Activated CD8-positive, alpha-beta memory T cell treated with anti-CD3 and anti-CD28 coated beads, Interleukin-2, amount 50 U/mL, for 48 hours (primary cell): ENCODE measurements around the gene MS4A3.
"Not testable (repeated sequence)": the region's sequence is repeated elsewhere in the genome, so short reads cannot be mapped to it uniquely, and the experiment has no call there.

ENCODE experiments used
- DNase-seq: peaks from one replicate; pipeline ENCODE4 v3.0.0-alpha.2; 2020

Gene MS4A3, protein sequence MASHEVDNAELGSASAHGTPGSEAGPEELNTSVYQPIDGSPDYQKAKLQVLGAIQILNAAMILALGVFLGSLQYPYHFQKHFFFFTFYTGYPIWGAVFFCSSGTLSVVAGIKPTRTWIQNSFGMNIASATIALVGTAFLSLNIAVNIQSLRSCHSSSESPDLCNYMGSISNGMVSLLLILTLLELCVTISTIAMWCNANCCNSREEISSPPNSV

DNA sequence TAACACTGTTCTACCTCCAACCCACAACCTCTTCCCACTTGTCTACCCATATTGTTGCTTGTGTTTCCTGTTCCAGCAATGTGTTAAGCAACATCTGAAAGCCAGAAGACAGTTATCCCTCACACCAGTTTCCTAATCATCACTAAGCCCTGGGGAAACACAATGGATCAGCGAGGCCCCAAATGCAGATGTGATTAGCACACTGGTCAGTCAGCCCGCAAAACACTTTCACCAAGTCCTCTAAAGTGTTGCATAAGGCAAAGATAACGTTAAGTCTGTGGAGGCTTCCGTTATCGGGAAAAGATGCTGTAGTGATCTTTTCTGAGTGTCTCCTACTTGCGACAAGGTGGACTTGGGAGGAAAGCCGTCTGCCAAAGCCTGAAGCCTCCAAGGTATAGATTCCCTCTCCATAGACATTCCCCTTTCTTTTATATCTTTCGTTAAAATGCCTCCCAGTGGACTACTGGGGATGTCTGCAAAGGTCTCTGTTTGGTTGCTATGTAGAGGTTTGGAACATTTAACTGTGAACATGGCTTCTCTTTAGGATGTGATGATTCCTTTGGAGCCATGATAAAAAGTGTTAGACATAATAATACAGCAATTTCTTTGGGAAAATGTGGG, at the start of gene MS4A3:
MS4A3 (plus strand) TSS at position 317 of the 621 bp plus-strand sequence. CDS start 4,496 bp downstream, outside the sequence.
- DNase-seq = no peak

DNA sequence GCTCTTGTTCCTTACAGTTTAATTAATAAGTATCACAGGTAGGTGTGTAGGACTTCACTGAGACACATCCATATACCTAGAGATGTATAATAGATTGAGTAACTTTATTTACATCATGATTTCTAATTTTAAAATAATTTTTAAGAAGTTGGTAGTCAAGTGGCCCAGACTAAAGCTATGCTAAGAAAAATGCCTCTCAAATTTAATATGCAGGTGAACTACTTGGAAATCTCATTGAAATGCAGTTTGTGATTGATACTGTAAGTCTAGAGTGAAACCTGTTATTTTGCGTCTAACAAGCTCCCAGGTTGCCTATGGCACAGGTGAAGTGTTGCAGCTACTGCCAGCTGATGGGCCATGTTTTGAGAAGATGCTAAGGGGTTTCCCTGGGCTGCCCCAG, 39.6 kb upstream of the MS4A3 start, which contains the start of gene OOSP4B:
OOSP4B (plus strand) TSS at position 301 of the 400 bp plus-strand sequence.
- DNase-seq = no peak

DNA sequence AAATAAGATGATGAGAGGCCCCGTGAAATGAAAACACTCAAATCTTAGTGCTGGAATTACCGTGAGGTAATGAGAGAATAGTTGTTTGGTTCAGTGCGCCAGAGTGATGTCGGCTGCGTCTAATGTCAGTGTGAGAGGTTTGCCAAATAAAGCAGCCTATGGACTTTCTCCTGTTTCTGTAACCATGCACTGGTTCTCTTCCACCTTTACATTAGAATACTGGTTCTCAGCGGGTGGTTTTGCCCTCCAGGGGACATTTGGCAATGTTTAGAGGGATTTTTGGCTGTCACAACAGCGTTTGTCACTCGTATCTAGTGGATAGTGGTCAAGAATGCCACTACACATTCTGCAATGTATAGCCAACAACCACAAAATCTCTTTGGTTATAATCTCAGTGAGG, 38.4 kb upstream of the MS4A3 start:
- no peak for DNase-seq

DNA sequence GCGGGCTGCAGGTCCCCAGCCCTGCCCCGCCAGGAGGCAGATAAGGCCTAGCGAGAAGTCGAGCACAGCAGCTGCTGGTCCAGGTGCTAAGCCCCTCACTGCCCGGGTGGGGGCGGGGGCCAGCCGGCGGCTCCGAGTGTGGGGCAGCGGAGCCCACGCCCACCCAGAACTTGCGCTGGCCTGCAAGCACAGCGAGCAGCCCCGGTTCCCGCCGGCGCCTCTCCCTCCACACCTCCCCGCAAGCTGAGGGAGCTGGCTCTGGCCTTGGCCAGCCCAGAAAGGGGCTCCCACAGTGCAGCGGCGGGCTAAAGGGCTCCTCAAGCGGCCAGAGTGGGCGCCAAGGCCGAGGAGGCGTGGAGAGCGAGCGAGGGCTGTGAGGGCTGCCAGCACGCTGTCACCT, 36.1 kb upstream of the MS4A3 start:
- DNase-seq = not testable (repeated sequence)

DNA sequence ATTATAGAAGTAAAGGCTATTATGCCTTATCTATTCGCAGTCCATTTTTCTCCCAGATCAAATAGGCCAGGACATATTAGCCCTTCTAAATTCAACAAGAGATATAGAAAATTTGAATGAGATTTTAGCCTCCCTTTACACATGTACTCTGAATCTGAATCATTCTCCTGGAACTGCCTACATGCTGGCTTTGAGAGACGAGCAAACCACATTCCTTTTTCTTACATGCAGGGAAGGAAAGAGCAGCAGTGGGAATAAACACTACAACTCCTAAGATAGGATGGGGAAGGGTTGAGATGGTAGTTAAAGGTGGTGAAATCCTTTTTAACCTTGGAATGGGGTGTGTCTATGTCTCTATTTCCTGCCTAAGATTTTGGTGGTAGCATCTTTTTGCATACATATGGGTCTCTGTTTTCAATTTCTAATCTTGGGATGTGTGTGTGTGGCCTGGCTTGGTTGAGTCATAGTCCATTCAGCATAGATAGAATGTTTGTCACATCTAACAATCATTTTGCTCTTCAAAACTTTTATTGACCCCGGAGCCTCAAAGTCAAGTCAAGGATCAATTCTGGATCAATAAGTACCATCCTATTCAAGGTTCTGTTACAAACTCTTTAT, 27.3 kb upstream of the MS4A3 start:
- no peak for DNase-seq

DNA sequence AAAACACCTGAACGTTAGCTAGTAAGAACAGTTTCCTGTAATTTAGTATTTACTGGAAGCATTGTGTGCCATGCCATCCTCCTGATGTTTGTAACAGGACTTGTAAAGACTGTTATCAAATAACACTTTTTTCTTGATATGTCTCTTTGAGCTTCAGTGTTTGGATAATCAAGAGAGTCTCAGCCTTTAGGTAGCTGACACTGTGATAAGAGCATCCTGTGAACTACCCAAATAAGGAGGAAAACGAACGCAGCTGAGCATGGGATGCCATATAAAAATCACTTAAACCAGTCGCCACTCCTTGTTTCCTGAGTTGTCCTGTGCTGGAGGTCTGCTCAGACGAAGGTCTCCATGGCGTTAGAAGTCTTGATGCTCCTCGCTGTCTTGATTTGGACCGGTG, 16.4 kb upstream of the MS4A3 start, which contains the start of gene OOSP2:
OOSP2 (plus strand) TSS at position 301 of the 400 bp plus-strand sequence; CDS start at position 352, 51 bp downstream.
- DNase-seq = no peak

DNA sequence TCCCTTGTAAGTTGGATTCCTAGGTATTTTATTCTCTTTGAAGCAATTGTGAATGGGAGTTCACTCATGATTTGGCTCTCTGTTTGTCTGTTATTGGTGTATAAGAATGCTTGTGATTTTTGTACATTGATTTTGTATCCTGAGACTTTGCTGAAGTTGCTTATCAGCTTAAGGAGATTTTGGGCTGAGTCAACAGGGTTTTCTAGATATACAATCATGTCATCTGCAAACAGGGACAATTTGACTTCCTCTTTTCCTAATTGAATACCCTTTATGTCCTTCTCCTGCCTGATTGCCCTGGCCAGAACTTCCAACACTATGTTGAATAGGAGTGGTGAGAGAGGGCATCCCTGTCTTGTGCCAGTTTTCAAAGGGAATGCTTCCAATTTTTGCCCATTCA, 6.0 kb upstream of the MS4A3 start:
- DNase-seq = not testable (repeated sequence)

DNA sequence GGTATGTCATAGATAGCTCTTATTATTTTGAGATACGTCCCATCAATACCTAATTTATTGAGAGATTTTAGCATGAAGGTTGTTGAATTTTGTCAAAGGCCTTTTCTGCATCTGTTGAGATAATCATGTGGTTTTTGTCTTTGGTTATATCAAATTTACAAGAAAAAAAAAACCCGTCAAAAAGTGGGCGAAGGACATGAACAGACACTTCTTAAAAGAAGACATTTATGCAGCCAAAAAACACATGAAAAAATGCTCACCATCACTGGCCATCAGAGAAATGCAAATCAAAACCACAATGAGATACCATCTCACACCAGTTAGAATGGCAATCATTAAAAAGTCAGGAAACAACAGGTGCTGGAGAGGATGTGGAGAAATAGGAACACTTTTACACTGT, 5.6 kb upstream of the MS4A3 start:
- DNase-seq = not testable (repeated sequence)

DNA sequence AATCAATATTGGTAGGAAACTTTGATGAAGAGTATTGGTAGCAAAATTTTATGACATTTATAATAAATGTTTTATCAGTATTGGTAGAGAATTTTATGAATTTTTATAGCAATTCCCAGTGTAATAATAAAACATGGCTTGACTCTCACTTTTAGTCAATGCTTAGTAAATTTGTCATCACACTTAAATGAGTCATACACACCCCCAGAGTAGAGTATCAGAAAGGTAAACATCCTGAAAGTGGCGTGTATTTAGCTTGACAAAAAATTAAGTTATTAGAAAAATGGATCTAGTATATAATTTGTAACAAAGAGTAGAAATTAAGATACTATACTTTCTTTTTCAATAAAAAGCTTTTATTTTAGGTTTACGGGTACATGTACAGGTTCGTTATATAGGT, 2.6 kb downstream of the MS4A3 start:
- DNase-seq = no peak

DNA sequence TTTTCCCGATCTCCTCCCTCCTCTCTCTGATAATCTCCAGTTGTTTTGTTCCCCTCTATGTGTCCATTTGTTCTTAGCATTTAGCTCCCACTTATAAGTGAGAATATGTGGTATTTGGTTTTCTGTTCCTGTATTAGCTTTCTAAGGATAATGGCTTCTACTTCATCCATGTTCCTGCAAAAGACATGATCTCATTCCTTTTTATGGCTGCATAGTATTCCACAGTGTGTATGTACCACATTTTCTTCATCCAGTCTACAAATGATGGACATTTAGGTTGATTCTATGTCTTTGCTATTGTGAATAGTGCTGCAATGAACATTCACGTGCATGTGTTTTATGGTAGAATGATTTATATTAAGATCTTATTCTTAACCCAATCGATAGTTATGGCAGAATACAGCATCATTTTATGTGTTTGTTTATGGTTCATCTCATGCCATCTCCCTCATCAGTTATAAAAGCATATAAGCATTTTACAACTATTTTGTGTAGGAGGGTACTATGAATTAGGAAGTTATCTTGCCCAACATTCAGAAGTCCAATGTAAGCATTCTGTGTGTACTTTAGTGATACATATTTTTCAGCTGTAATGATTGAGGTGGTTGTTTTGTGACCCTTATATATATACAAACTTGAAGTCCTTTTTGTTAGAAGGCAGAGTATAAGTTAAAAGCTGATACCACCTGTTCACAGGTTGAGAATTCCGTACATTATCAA, 3.2 kb downstream of the MS4A3 start:
- no peak for DNase-seq

DNA sequence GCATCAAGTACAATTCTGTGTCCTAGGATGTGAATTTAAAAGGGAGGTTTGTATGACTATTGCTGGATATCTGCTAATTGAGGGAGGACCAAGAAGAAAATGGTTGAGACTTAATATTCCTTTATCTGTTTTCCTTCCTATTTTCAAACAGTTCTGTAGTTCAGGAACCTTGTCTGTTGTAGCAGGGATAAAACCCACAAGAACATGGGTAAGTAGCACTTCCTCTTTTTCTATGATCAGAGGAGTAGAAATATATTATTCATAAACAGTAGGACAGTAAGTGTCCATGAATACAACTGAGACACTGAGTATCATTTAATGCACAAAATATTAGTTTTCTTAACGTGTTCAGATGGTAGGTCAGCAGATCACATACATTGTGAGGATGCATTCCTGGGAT, 7.6 kb downstream of the MS4A3 start:
- DNase-seq = no peak

DNA sequence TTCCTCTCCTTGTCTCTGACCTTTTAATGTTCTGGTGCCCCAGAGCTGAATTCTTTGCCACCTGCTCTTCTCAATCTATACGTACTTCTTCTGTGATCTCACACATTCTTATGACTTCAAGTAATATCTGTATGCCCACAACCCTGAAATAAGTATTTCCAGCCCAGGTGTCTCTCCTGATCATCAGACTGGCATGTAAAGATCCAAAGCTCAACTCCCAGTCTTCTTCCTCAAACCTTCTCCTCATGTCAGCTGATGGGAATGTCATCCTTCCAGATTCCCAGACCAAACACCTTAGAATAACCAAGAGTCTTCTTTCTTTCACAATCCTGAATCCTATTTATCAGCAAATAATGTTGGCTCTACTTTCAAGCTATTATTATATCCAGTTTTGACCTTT, 9.3 kb downstream of the MS4A3 start:
- DNase-seq = no peak

DNA sequence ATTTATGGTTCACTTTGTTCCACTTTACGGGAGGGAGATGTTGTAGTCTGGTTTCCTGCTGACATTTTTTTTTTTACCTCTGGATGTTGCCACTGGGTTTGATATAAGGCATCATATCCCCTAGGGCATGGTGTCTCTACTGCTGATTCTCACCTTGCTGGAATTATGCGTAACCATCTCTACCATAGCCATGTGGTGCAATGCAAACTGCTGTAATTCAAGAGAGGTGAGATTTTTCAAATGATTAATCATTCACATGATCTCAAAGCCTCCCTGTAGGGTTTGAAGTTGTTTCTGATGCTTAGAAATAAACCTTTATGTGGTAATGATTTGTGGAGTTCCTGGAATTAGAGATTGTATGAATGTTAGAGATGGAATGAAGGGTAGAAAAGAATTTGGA, 13.0 kb downstream of the MS4A3 start:
- no peak for DNase-seq

DNA sequence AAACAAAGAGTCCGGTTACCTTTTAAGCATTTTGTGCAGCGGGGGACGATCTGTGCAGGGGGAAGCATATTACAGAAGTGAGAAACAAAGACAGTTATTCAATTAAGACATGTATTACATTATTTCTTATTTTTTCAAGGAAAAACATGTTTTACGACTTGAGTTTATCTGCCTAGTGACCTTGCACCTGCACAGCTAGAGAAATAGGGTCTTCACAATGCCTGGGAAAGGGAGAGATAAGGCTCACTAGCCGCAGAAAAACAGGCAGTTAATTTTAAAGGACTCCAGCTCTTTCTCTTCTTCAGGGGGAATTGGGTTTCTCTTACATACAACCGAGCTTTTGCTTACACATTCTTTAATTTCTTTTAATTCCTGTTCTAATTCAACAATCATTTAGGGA, 15.2 kb downstream of the MS4A3 start:
- not testable (repeated sequence) for DNase-seq

DNA sequence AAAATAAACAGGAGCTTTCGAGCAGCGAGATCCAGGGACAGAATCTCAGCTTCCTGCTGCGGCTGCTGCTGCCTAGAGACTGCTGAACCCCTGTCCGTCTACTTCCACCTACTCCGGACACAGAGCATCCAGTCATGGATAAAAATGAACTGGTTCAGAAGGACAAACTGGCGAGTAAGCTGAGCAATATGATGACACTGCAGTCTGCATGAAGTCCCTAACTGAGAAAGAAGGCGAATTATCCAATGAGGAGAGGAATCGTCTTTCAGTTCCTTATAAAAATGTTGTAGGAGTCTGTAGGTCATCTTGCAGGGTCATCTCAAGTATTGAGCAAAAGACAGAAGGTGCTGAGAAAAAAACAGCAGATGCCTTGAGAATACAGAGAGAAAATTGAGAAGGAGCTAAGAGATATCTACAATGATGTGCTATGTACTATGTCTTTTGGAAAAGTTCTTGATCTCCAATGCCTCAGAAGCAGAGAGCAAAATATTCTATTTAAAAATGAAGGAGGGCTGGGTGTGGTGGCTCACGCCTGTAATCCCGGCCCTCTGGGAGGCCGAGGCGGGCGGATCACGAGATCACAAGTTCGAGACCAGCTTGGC, 20.9 kb downstream of the MS4A3 start:
- no peak for DNase-seq

DNA sequence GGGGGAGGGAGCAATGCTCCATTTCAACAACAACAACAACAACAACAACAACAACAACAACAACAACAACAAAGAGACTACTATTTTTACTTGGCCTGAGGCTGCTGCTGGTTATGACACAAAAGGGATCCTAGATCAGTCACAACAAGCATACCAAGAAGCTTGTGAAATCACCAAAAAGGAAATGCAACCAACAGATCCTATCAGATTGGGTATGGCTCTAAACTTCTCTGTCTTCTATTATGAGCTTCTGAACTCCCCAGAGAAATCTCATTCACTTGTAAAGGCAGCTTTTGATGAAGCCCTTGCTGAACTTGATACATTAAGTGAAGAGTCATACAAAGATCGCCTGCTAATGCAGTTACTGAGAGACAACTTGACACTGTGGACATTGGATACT, 21.5 kb downstream of the MS4A3 start:
- no peak for DNase-seq

DNA sequence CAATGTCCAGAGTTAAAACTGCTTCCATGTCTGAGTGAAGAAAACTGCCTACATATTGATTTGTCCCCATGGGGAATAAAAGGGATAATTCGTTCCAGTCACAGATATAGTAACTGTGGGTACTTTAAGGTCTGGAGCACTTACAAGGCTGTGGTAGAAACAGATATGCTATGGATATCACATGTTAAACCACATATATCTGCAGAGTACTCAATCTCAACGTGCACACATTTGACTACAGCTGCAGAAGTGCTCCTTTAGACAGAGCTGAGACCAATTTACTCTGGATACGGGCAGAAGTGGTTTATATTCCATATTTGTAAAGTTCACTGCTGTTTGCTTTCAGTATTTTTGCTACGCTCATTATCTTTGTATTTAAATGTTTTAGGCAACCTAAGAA, 22.3 kb downstream of the MS4A3 start:
- no peak for DNase-seq

DNA sequence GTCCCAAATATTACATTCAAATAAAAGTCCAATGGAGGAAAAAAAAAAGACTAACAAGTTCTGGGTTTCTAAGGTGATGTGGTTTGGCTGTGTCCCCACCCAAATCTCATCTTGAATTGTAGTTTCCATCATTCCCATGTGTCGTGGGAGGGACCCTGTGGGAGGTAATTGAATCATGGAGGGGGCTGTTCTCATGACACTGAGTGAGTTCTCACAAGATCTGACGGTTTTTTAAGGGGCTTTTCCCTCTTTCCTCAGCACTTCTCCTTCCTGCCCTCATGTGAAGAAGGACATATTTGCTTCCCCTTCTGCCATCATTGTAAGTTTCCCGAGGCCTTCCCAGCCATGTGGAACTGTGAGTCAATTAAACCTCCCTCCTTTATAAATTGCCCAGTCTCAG, 24.1 kb downstream of the MS4A3 start:
- no peak for DNase-seq

DNA sequence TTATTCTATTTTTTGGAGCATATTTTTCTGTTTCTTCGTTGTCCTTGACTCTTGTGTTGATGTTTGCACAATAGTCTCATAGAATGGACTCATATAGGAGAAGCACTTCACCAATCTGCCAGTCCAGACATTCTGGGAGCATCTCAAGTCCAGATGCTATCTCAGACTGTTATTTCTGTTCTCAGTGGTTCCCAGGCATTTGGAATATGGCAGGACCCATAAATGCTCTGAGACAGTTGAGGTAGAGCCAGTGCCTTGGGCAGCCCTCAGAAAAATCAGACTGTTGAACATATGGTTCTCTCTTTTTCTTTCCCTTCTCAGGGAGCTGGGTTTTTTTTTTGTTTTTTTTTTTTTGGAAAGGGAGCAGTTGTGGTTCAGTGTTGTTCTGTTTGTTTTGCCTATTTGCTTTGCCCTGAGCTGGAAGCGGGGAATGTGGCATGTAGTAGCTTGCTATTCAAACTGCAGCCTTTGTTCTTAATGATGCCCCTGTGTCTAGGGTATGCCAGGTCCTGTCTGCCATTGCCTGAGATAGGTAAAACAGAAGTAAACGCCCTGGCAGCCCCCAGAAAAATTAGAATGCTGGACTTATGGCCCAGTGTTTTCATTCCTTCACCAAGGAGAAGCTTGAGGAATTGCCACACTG, 28.3 kb downstream of the MS4A3 start:
- DNase-seq = no peak

DNA sequence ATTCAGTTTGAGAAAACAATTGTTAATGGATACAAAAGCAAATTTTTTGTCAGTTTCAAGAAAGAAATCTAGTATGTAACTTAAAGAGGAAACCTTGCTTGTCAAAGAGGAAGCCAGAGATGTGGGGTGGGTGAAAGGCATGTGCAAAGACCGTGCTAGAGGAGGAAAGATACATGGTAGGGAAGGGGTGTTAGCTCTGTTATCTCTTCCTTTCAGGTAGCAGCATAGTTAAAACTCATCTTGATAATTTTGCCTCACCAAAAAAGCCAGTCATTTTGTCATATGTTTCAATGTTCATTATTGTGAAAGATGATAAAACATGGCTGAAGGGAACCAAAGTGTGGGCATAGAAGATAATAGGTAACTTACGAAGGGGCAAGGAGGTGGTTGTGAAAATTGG, 29.4 kb downstream of the MS4A3 start:
- DNase-seq = no peak

DNA sequence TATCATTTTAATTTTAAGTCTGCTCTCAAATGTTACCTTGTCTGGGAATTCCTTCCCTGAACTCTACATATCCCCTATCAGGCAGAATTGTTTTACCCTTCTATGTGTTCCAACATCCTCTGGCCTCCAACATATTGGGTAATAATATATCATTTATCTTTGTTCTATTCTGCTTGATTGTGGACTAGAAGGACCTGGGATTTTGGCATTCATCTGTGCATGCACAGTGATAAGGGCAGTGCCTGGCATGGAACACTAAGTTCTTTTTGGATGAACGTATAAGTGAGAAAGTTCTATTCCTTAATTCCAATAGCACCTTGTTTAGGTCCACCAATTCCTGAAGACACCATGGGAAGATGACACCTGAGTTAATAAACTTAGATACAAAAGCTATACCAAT, 30.8 kb downstream of the MS4A3 start:
- no peak for DNase-seq

DNA sequence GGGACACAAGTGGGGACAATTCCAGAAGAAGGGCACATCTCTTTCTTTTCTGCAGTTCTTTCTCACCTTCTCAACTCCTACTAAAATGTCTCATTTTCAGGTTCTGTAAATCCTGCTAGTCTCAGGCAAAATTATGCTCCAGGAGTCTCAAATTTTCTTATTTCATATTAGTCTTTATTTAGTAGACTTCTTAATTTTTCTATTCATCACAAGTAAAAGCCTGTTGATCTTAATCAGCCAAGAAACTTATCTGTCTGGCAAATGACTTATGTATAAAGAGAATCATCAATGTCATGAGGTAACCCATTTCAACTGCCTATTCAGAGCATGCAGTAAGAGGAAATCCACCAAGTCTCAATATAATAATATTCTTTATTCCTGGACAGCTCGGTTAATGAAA, 31.9 kb downstream of the MS4A3 start, which contains the start of gene MS4A2:
MS4A2 (plus strand) TSS at position 301 of the 400 bp plus-strand sequence. CDS start 102 bp downstream, outside the sequence.
- no peak for DNase-seq
